ENCODE results near the gene CDC123.
"Not testable (repeated sequence)": the region's sequence is repeated elsewhere in the genome, so short reads cannot be mapped to it uniquely, and the experiment has no call there.

CDC123 gene

GRCh38 chr10:12193193-12193592 is 2.8 kb upstream of the CDC123 start:
- no peak for DNase-seq

GRCh38 chr10:12194752-12195271 is 1.2 kb upstream of the CDC123 start:
- peak; percentile 49 for DNase-seq

DNA sequence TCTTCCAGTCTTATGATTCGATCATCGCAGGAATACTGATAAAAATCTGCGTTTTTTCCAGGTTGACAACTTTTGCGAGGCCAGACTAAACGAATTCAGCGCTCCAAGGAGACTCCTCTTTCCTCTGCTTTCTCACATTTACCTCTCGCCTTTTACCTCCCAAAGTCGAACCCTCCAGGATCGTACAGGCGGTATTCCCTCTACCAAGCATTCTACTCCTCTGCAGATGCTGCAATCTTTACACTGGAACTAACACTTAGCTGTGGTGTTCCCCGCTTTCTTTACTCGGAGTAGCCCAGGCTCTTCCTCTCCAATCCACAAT is 746 bp upstream of the CDC123 start:
- no peak for DNase-seq

GRCh38 chr10:12196531-12197211 is 683 bp downstream of the CDC123 start:
- DNase-seq: no peak

GRCh38 chr10:12198156-12198555 is 2.2 kb downstream of the CDC123 start:
- DNase-seq: no peak

GRCh38 chr10:12200850-12201249 is 4.9 kb downstream of the CDC123 start:
- DNase-seq: no peak

- DNase-seq: no peak
Observed at GRCh38 chr10:12201543-12201942, 5.6 kb downstream of the CDC123 start.

DNA sequence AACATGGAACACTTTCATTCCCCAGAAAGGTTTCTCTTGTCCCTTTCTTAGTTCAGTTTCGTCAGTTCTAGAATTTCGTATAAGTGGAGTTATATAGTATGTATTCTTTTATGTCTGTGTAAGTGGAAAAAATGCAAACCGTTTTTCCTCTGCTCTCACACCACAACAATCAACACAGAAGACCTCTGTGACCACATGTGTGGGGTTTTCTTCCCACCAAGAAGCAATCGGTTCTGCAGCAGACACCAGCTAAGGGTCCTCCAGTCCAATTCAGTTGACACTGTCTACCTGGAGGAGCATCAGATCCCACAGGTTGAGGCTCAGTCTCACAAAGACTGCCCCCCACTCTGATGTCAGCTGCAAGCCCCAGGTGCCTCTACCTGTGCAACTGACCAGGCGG is 6.2 kb downstream of the CDC123 start:
- no peak for DNase-seq

DNA sequence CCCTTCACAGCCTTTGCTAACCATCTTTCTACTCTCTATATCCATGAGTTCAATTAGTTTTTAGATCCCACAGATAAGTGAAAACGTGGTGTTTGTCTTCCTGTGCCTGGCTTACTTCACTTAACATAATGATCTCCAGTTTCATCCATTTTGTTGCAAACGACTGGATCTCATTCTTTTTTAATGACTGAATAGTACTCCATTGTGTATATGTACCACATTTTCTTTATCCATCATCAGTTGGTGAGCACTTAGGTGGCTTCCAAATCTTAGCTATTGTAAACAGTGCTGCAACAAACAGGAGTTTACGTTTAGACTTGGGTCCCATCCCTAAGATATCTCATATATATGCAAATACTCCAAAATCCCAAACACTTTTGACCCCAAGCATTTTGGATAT is 9.1 kb downstream of the CDC123 start:
- no peak for DNase-seq

DNA sequence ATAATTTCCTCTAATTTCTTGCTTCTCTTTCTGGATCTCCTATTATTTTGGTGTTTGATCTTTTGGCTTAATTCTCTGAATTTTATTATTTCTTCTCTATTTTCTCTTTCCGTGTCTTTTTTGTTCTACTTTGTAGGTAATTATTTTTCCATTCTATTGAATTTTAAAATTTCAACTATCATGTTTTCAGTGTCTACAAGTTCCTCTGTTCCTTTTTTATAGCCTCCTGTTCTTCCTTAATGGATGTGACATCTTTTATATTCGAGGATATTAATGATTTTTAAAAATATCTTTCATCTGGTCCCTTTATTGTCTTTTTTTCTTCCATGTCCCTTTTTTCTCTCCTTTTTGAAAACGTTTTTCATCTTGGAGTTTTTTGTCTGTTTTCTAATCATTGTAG is 11.1 kb downstream of the CDC123 start:
- DNase-seq: no peak

- no peak for DNase-seq
Observed at GRCh38 chr10:12208460-12208859, 12.5 kb downstream of the CDC123 start.

DNA sequence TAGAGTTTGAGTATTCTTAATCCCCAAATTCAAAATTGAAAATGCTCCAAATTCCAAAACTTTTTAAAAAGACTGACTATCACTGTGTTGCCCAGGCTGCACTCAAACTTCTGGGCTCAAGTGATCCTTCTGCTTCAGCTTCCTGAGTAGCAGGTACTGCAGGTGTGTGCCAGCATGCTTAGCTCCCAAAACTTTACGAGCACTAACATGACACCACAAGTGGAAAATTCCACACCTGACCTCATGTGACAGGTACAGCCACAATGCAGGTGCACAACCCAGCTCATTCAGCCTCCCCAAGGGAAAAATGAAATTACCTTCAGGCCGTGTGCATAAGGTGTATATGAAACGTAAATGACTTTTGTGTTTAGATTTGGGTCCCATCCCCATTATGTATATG is 16.5 kb downstream of the CDC123 start:
- DNase-seq: no peak

DNA sequence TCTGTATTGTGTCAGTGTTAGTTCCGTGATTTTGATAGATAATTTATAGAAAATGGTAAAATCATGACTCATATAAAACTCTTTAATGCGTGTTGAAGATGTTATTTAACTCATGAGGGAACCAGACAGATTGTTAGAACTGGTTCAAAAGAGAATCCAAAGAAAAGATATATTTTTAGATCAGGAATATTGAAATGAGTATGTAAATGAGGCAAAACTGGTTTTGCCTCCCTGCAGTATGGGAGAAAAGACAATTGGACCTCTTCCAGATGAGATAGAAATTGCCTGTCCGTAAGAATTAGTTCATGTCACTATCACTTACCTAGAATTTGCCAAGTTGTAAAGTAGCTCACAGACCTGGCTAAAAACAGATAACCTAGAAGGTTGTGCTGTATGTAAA is 17.6 kb downstream of the CDC123 start:
- no peak for DNase-seq

DNA sequence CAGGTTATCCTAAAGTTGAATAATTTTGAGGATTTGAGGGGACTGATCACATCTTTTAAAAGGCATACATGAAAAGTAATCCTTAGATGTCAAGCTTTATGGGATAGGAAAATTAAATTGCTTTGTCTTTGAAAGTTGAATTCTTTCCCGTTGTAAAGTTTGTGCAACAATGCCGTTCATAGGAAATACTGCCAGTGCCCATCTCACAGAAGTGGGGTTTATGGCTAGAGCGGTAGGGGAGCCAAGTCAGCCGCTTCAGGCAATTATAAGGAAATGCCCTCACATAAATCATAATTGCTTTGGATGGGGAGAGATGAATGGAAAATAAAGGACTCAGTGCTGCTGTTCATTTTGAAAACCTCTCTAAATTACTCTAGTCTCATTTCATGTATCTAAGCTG is 18.1 kb downstream of the CDC123 start:
- no peak for DNase-seq

DNA sequence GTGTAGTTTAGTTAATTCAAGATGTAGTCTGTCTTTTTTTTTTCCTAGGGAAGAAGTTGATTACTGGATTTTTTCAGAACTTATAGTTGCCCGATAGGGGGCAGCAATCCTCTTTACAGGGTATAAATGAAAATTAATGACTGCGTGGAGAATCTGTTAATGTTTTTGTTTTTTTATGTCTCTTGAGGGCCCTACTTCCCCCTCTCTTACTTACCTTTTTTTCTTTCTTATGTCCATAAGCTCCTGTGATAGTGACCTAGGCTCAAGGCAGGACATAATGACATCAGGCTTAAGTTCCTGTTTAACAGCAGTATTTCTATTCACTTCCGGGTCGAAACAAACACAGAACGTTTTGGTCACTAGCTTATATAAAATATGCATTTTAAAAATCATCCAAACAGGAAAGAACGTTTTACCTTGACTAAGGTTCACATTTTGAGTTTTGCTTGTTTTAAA is 18.8 kb downstream of the CDC123 start:
- DNase-seq: peak; percentile 12

GRCh38 chr10:12218991-12219390 is 23.0 kb downstream of the CDC123 start:
- DNase-seq: no peak

GRCh38 chr10:12221323-12222298 is 25.6 kb downstream of the CDC123 start:
- no peak for DNase-seq

- DNase-seq: no peak
Observed at GRCh38 chr10:12225444-12225843, 29.5 kb downstream of the CDC123 start.

DNA sequence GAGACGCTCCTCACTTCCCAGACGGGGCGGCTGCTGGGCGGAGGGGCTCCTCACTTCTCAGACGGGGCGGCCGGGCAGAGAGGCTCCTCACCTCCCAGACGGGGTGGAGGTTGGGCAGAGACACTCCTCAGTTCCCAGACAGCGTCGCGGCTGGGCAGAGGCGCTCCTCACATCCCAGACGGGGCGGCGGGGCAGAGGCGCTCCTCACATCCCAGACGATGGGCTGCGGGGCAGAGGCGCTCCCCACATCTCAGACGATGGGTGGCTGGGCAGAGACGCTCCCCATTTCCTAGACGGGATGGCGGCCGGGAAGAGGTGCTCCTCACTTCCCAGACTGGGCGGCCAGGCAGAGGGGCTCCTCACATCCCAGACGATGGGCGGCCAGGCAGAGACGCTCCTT is 30.4 kb downstream of the CDC123 start:
- not testable (repeated sequence) for DNase-seq

GRCh38 chr10:12228851-12229250 is 32.9 kb downstream of the CDC123 start:
- DNase-seq: no peak

- not testable (repeated sequence) for DNase-seq
Observed at GRCh38 chr10:12234687-12235086, 38.7 kb downstream of the CDC123 start.

DNA sequence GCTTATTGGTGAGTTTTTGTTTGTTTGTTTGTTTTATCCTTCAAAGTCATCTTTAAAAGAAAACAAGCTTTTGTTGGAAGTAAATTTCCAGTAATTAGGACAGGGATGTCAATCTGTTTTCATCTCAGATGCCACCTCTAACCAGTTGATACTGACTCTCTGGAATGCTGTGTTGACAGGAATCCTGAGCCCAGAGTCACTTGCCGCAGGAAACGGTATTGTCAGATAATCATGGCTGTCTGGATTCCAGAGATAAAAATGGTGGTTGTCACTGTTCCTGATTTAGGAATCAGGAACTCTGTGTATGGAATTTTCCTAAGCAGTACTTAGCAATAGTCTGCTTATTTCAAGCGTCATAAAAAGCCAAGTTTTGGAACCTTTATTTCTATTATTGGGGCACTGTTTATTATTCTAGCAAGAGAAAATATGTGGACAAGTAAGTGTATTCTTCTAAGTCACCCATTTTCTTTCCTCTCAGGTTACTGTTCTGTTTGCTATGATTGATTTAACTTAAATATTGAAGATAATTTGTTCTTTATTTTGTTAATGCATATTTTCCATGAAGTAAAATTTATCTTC is 39.2 kb downstream of the CDC123 start:
- DNase-seq: no peak

DNA sequence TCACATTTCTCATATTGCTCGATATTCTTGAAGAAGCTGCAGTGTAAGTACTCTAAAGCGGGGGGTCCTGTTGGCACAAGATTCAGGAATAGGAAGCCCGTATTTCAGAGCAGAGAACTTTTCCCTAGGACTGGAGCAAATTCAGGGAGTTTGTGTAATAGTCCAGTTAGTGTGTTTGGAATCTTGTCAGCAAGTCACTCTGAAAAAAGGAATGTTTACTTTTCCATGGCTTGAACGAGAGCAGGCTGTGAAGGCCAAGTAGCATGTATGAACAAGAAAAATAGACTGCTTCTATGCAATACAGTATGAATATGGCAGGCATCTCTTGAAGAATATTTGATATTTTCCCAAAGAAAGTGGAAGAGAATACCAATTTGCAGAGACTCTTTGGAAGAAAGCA is 39.8 kb downstream of the CDC123 start:
- no peak for DNase-seq

All from retina (tissue), 1 donor.